Epithelial cell of umbilical artery (primary cell): ENCODE measurements around the gene BOD1L1. TPM values are rescaled to one million over a fixed set of nuclear protein-coding genes. Genes with fewer than 3 reads are reported as not detected.

ENCODE experiments used
- total RNA-seq: library from RNA; depleted of rRNA; stranded (reverse); fragments of >200 nt; gene quantifications from 2 replicates; pipeline ENCODE4 v1.2.3, GENCODE V29; 2014

BOD1L1 gene
- 18.5 and 21.1 TPM in 2 replicates for total RNA-seq

DNA sequence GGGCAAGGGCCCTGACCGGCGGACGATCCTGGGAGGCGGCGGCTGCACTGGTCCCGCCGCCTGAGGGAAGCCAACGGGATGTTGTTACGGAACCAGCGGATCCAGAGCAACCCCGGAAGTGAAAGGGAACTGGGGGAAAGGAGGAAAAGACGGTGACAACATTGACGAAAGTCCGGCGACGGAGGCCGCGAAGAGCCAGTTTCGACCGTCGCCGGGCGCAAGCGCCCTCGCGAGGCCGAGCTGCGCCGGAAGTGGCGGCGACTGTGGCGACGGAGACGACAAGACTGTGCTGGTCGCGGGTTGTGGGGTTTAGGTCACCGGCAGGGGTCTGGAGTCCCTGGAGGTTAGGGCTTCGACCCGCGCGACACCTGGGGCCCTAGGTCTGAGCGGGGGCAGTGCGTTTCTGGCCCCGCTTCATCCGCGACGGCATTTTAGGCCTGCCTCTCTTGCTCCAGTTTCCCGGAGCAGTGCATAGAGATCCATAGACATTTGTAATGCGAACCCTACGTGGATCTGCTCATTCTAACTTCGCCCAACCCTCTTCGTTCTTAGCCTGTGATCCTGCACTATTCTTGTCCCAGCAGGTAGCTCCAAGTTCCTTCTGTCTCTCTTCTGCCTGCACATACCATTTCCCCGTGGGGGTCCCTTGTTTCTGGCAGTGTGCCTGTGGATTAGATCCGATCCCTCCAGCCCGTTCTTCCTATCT, at the start of gene BOD1L1:
TSS of gene BOD1L1 (minus strand) at position 120 of the 706 bp plus-strand sequence. CDS start 138 bp downstream, outside the sequence.

DNA sequence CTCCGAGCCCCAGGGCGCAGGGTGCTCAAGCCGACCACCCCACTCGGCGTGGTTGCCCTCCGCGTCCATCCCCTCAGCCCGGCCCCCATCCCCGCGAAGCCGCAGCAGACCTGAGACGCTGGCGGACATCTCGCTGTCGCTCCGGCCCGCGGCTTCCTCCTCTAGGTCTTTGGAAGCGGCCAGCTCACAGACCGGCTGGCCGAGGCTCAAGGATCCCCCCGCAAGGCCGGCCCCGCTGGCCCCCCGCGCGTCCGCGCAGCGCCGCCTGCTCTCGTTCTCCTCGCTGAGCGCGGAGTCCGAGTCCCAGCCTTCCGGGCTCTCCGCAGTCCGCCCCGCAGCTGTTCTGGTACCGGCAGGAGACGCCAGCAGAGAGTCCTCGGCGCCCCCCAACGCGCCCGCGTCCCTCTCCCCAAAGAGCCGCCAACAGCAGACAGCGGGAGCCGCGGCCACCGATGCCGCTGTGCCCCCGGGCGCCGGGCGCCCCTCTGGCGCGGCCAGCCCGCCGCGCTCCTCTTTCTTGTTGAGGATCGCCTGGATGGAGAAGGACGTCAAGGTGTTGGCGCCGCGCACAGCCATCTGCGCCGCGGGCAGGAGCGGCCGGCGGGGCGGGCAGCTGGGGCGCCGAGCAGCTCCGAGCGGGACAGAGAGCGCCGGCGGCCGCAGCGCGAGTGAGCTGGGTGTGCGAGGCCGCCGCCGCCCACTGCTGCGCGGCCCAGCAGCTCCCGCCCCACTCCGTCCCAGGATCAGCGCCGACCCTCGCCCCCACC, 83.5 kb downstream of the BOD1L1 start, which contains the start of gene NKX3-2:
TSS of gene NKX3-2 (minus strand) at position 670 of the 767 bp plus-strand sequence. CDS start at position 576, 94 bp downstream.

Other genes starting within 250 kb of the BOD1L1 start
- gene RAB28, start 143.4 kb downstream of the BOD1L1 start, total RNA-seq: 15.3 and 16.6 TPM in 2 replicates
- gene NKX3-2, start 83.2 kb downstream of the BOD1L1 start, total RNA-seq: not detected in 2 replicates